GM18502 (cell line): ENCODE data around the gene CTDSP1.

Experiments used
- ATAC-seq: cut with Tn5 transposase; IDR thresholded peaks from one replicate; pipeline ENCODE4 v1.9.1; 2021; ENCODE audit warnings: mild to moderate bottlenecking; ENCODE audit not compliant: unreplicated experiment, poor library complexity

Gene CTDSP1

GRCh38 chr2:218381916-218382366, 17.7 kb upstream of the CTDSP1 start, which contains the start of gene SLC11A1:
Gene SLC11A1 (plus strand): TSS chr2:218382273. CDS start chr2:218382369, 96 bp downstream.
- ATAC-seq, result no peak

GRCh38 chr2:218382785-218383184, 16.9 kb upstream of the CTDSP1 start:
- ATAC-seq, result no peak

GRCh38 chr2:218383892-218384519, 15.7 kb upstream of the CTDSP1 start:
- no peak for ATAC-seq

GRCh38 chr2:218384975-218385374, 14.7 kb upstream of the CTDSP1 start:
- ATAC-seq, result no peak

GRCh38 chr2:218386505-218387368, 12.9 kb upstream of the CTDSP1 start:
- ATAC-seq, result no peak

GRCh38 chr2:218387369-218388194, 12.1 kb upstream of the CTDSP1 start:
- ATAC-seq, result no peak

GRCh38 chr2:218389333-218390150, 10.1 kb upstream of the CTDSP1 start:
- no peak for ATAC-seq

- ATAC-seq, result no peak
Observed at GRCh38 chr2:218391202-218391601, 8.5 kb upstream of the CTDSP1 start.

- no peak for ATAC-seq
Observed at GRCh38 chr2:218392459-218392858, 7.2 kb upstream of the CTDSP1 start.

- ATAC-seq, result no peak
Observed at GRCh38 chr2:218392891-218393462, 6.7 kb upstream of the CTDSP1 start.

- no peak for ATAC-seq
Observed at GRCh38 chr2:218393750-218394290, 5.8 kb upstream of the CTDSP1 start.

- no peak for ATAC-seq
Observed at GRCh38 chr2:218394298-218395089, 5.2 kb upstream of the CTDSP1 start.

GRCh38 chr2:218395090-218395444, 4.6 kb upstream of the CTDSP1 start:
- no peak for ATAC-seq

- no peak for ATAC-seq
Observed at GRCh38 chr2:218395456-218395825, 4.2 kb upstream of the CTDSP1 start.

GRCh38 chr2:218395826-218396687, 3.6 kb upstream of the CTDSP1 start:
- peak; percentile 52 for ATAC-seq

- no peak for ATAC-seq
Observed at GRCh38 chr2:218396688-218397462, 2.8 kb upstream of the CTDSP1 start.

GRCh38 chr2:218397463-218397819, 2.2 kb upstream of the CTDSP1 start:
- ATAC-seq, result no peak
